SK-N-SH (cell line): Measurements from ENCODE around the gene WNT6. TPM values are rescaled to one million over a fixed set of nuclear protein-coding genes. Genes with fewer than 3 reads are reported as not detected.
A peak's percentile ranks its signal among the peaks of the same experiment; 100 is the strongest.

Experiments
- CTCF ChIA-PET: fragments of 300-600, 350-600 bp; formaldehyde crosslinking; extraction: SDS; loops from one replicate; lab custom pipeline; 2021; lab: Yijun Ruan, JAX
- POLR2A ChIA-PET: fragments of 350-600 bp; sonication (Branson Sonifier 250); formaldehyde crosslinking; extraction: SDS; loops from one replicate; lab custom pipeline; 2020; ENCODE audit warnings: antibody characterized with exemption, inconsistent platforms; lab: Yijun Ruan, JAX
- DNase-seq: peaks from one replicate; pipeline ENCODE4 v3.0.0; 2012
- H2AFZ ChIP-seq: fragments of 200-600 bp; sonication (generic); 2 replicates; pipeline ENCODE4 v1.8.1; 2016; ENCODE audit warnings: antibody characterized with exemption, mild to moderate bottlenecking, low read depth
- H3F3A ChIP-seq: fragments of 200-600 bp; sonication (generic); replicated peaks from 2 replicates; pipeline ENCODE3; 2016; ENCODE audit warnings: antibody characterized with exemption, mild to moderate bottlenecking; ENCODE audit not compliant: insufficient read depth
- H3K27ac ChIP-seq, 2 experiments: fragments of 200-500 bp in 1 of 2; fragments of 200-600 bp in 1 of 2; sonication (Bioruptor generic) in 1 of 2; sonication (generic), shearing (Covaris generic) in 1 of 2; 2 replicates each; pipeline versions ENCODE4 v1.5.1 to v1.6.1; 2014 to 2016; ENCODE audit warnings: low read depth in 2 of 2, inconsistent platforms in 1 of 2, low read length in 1 of 2, mild to moderate bottlenecking in 1 of 2, mixed read lengths in 1 of 2
- H3K27me3 ChIP-seq: fragments of 200-600 bp; sonication (generic), shearing (Covaris generic); 2 replicates; pipeline ENCODE4 v1.6.1; 2016; ENCODE audit warnings: mixed run types; ENCODE audit not compliant: insufficient read depth
- H3K36me3 ChIP-seq, 2 experiments: fragments of 200-500 bp in 1 of 2; fragments of 200-600 bp in 1 of 2; sonication (Bioruptor generic) in 1 of 2; sonication (generic) in 1 of 2; replicated peaks in 1 of 2; 2 replicates each; pipeline versions ENCODE3 to v1.5.1; 2014 to 2016; ENCODE audit warnings: low read length in 1 of 2, mild to moderate bottlenecking in 1 of 2; ENCODE audit not compliant: insufficient read depth in 2 of 2, control insufficient read depth in 1 of 2
- H3K4me1 ChIP-seq, 2 experiments: fragments of 200-500 bp in 1 of 2; fragments of 200-600 bp in 1 of 2; sonication (Bioruptor generic) in 1 of 2; sonication (generic), shearing (Covaris generic) in 1 of 2; 2 replicates each; pipeline versions ENCODE4 v1.5.1 to v1.6.1; 2014 to 2016; ENCODE audit warnings: low read depth in 1 of 2, low read length in 1 of 2, mixed run types in 1 of 2; ENCODE audit not compliant: insufficient read depth in 2 of 2, control insufficient read depth in 1 of 2
- H3K4me2 ChIP-seq: fragments of 200-600 bp; sonication (generic), shearing (Covaris generic); 2 replicates; pipeline ENCODE4 v1.6.1; 2017; ENCODE audit warnings: mixed run types
- H3K4me3 ChIP-seq, 2 experiments: fragments of 200-500 bp in 1 of 2; fragments of 200-600 bp in 1 of 2; sonication (Bioruptor generic) in 1 of 2; sonication (generic), shearing (Covaris generic) in 1 of 2; 2 replicates each; pipeline versions ENCODE4 v1.5.1 to v1.8.1; 2014 to 2016; ENCODE audit warnings: low read depth in 2 of 2, inconsistent platforms in 1 of 2, low read length in 1 of 2, mild to moderate bottlenecking in 1 of 2, mixed read lengths in 1 of 2, moderate library complexity in 1 of 2
- H3K79me2 ChIP-seq: fragments of 200-600 bp; sonication (generic); 2 replicates; pipeline ENCODE4 v1.8.1; 2017; ENCODE audit warnings: mild to moderate bottlenecking; ENCODE audit not compliant: insufficient read depth
- H3K9ac ChIP-seq: fragments of 200-600 bp; sonication (generic); 2 replicates; pipeline ENCODE4 v1.6.1; 2017; ENCODE audit warnings: mixed run types
- H3K9me2 ChIP-seq: fragments of 200-600 bp; sonication (generic); 2 replicates; pipeline ENCODE4 v1.6.1; 2017; ENCODE audit warnings: mixed run types
- H3K9me3 ChIP-seq: fragments of 200-600 bp; sonication (generic); 2 replicates; pipeline ENCODE4 v1.6.1; 2017; ENCODE audit warnings: mixed run types, mild to moderate bottlenecking, moderate library complexity
- H4K20me1 ChIP-seq: fragments of 200-600 bp; sonication (generic); 2 replicates; pipeline ENCODE4 v1.6.1; 2017; ENCODE audit warnings: mild to moderate bottlenecking, mixed run types; ENCODE audit not compliant: insufficient read depth
- CHD2 ChIP-seq: fragments of 150-350 bp; IDR thresholded peaks from 2 replicates; pipeline ENCODE4 v1.6.1; 2018; ENCODE audit warnings: low read length; ENCODE audit not compliant: partially characterized antibody
- EP300 ChIP-seq, 2 experiments: IDR thresholded peaks; 2 replicates each; pipeline versions ENCODE4 v1.4.0 to v1.6.1; 2012; ENCODE audit warnings: borderline replicate concordance in 1 of 2, low read depth in 1 of 2, low read length in 1 of 2
- EZH2phosphoT487 ChIP-seq: fragments of 200-600 bp; sonication (generic); IDR thresholded peaks from 2 replicates; pipeline ENCODE4 v1.6.1; 2017; ENCODE audit warnings: low read depth, mixed run types, mild to moderate bottlenecking, antibody characterized with exemption, moderate library complexity, borderline replicate concordance
- FOSL2 ChIP-seq: IDR thresholded peaks from 2 replicates; pipeline ENCODE4 v1.4.0; 2012; ENCODE audit warnings: low read depth, mild to moderate bottlenecking, moderate library complexity, borderline replicate concordance
- FOXM1 ChIP-seq: IDR thresholded peaks from 2 replicates; pipeline ENCODE4 v1.4.0; 2012; ENCODE audit warnings: low read depth, mild to moderate bottlenecking
- GATA2 ChIP-seq: sonication (generic); formaldehyde crosslinking; IDR thresholded peaks from 2 replicates; pipeline ENCODE4 v1.5.0; 2020; ENCODE audit warnings: mild to moderate bottlenecking, missing genetic modification reagents
- IRF3 ChIP-seq: fragments of 150-350 bp; IDR thresholded peaks from 2 replicates; pipeline ENCODE4 v1.6.1; 2016; ENCODE audit warnings: mild to moderate bottlenecking, low read depth, low read length
- JUND ChIP-seq: IDR thresholded peaks from 2 replicates; pipeline ENCODE4 v1.4.0; 2012
- MEF2A ChIP-seq: IDR thresholded peaks from 2 replicates; pipeline ENCODE4 v1.4.0; 2012; ENCODE audit warnings: low read depth, borderline replicate concordance
- MXI1 ChIP-seq: IDR thresholded peaks from 2 replicates; pipeline ENCODE4 v1.6.1; 2012; ENCODE audit warnings: mild to moderate bottlenecking, low read depth, low read length, improper control_type of control experiment
- NFIC ChIP-seq: IDR thresholded peaks from 2 replicates; pipeline ENCODE4 v1.4.0; 2012; ENCODE audit warnings: borderline replicate concordance
- POLR2AphosphoS5 ChIP-seq: IDR thresholded peaks from 2 replicates; pipeline ENCODE4 v1.6.1; 2012; ENCODE audit warnings: low read depth, low read length
- RAD21 ChIP-seq: IDR thresholded peaks from 2 replicates; pipeline ENCODE4 v1.6.1; 2012; ENCODE audit warnings: mild to moderate bottlenecking, low read length
- RCOR1 ChIP-seq: fragments of 150-350 bp; IDR thresholded peaks from 2 replicates; pipeline ENCODE4 v1.6.1; 2017; ENCODE audit warnings: antibody characterized with exemption, low read length
- RFX5 ChIP-seq: IDR thresholded peaks from 2 replicates; pipeline ENCODE4 v1.6.1; 2012; ENCODE audit warnings: mild to moderate bottlenecking, improper control_type of control experiment, low read length
- RXRA ChIP-seq: IDR thresholded peaks from 2 replicates; pipeline ENCODE4 v1.4.0; 2012; ENCODE audit warnings: low read depth, mild to moderate bottlenecking, borderline replicate concordance
- SIN3A ChIP-seq: IDR thresholded peaks from 2 replicates; pipeline ENCODE4 v1.6.1; 2012; ENCODE audit warnings: low read depth, mild to moderate bottlenecking, low read length, moderate library complexity, borderline replicate concordance
- SMC3 ChIP-seq: IDR thresholded peaks from 2 replicates; pipeline ENCODE4 v1.6.1; 2012; ENCODE audit warnings: low read depth, low read length, improper control_type of control experiment
- TCF12 ChIP-seq: IDR thresholded peaks from 2 replicates; pipeline ENCODE4 v1.4.0; 2012
- TEAD4 ChIP-seq: IDR thresholded peaks from 2 replicates; pipeline ENCODE4 v1.4.0; 2012; ENCODE audit warnings: mild to moderate bottlenecking, borderline replicate concordance; ENCODE audit not compliant: insufficient read depth
- USF1 ChIP-seq: IDR thresholded peaks from 2 replicates; pipeline ENCODE4 v1.4.0; 2012; ENCODE audit warnings: low read depth, borderline replicate concordance
- WGBS: methylation state at CpG from one replicate; pipeline ENCODE4 v1.1.6; 2017; ENCODE audit warnings: low lambda C conversion rate; 5-methylcytosine and 5-hydroxymethylcytosine counted together
- polyA plus RNA-seq, 3 experiments: library from polyadenylated mRNA; depleted of rRNA; stranded (reverse); fragments of >200 nt; gene quantifications; 2 replicates each; pipeline ENCODE4 v1.2.3, GENCODE V29; 2012

WNT6 gene
- polyA plus RNA-seq, 1 of the 3 experiments (the other 2 are of a cell fraction), result 0.08 TPM

- TF ChIP-seq FOXM1, result no peak
- TF ChIP-seq RAD21, result no peak
Measured at GRCh38 chr2:218880102-218880858, 20.7 kb downstream of the WNT6 start, which contains the start of gene WNT10A (continued).

GRCh38 chr2:218880859-218881594 is 21.4 kb downstream of the WNT6 start:
- Histone ChIP-seq H3K9me2 (no peaks in the 10 kb centered on the region), H3K27me3 (peaks cover 41% of the 10 kb centered on the region), H3K4me3 (peak overlapping the region in 1 of 2 experiments; percentile 28; a peak in 2 of 4 replicates), H3K36me3 (no peaks in the 10 kb centered on the region), H3K9ac (no peak overlapping the region), H3K79me2 (no peaks in the 10 kb centered on the region), H3K27ac (no peak overlapping the region), H3K9me3 (no peaks in the 10 kb centered on the region), H2AFZ (no peak overlapping the region), H3K4me1 (peaks cover 0 to 61% of the 10 kb centered on the region in 2 experiments; a peak in 2 of 4 replicates), H4K20me1 (no peaks in the 10 kb centered on the region), H3F3A (no peaks in the 10 kb centered on the region), H3K4me2 (peak overlapping the region; percentile 37; the same call in 1 of the 2 replicates)
- ChIA-PET POLR2A (interaction anchor here (0.8 kb wide), 1 partner anchor 17 kb away, joined by 3 read pairs; no protein-coding TSS in a partner anchor), CTCF (interaction anchor here (0.5 to 22.5 kb wide), 7 partner anchors 11 to 253 kb away, joined by 3 to 795 read pairs (median 3); partner anchors contain the start of gene WNT6)
- peak; percentile 58 for DNase-seq
- no peak for TF ChIP-seq NFIC
- no peak for TF ChIP-seq RXRA
- no peak for TF ChIP-seq CHD2
- TF ChIP-seq RAD21, result no peak
- TF ChIP-seq SMC3, result no peak
- no peak for TF ChIP-seq POLR2AphosphoS5
- TF ChIP-seq JUND, result no peak
- no peak for TF ChIP-seq EZH2phosphoT487
- no peak for TF ChIP-seq GATA2
- no peak for TF ChIP-seq RFX5
- TF ChIP-seq MXI1, result no peak
- no peak for TF ChIP-seq FOSL2
- no peak for TF ChIP-seq USF1
- no peak for TF ChIP-seq RCOR1
- no peak for TF ChIP-seq MEF2A
- no peak for TF ChIP-seq IRF3
- TF ChIP-seq SIN3A, result no peak
- TF ChIP-seq TEAD4, result no peak
- no peak for TF ChIP-seq EP300 (IDR thresholded peaks at IDR 0.05; ENCODE audit: borderline replicate concordance in 1 of 2, low read depth in 1 of 2, low read length in 1 of 2)
- TF ChIP-seq TCF12, result no peak
- 67% methylated on average over 6 of the region's 24 CpGs for WGBS
